Adrenal gland (tissue), 5 donors: ENCODE results near the gene ANKRD42.

Experiments used
- POLR2A ChIP-seq, 2 donors: fragments of 450-650 bp; IDR thresholded peaks; one replicate each; pipeline ENCODE4 v1.6.1; 2017; ENCODE audit warnings: antibody characterized with exemption in 2 of 2, mild to moderate bottlenecking in 2 of 2, moderate library complexity in 1 of 2
- TF ChIP-seq, protein P1 (sequence below), 6 experiments: fragments of 450-650 bp in 4 of 6; fragments of 200-600 bp in 2 of 6; sonication (generic) in 1 of 6; IDR thresholded peaks; 1 replicate in 5 of 6; 2 replicates in 1 of 6; pipeline versions ENCODE4 v1.5.1 to v1.8.0; 2016 to 2021; ENCODE audit warnings: antibody characterized with exemption in 6 of 6, mild to moderate bottlenecking in 2 of 6, moderate library complexity in 1 of 6
- donor health status: DM: no; HTN: no; CAD: no.

DNA sequence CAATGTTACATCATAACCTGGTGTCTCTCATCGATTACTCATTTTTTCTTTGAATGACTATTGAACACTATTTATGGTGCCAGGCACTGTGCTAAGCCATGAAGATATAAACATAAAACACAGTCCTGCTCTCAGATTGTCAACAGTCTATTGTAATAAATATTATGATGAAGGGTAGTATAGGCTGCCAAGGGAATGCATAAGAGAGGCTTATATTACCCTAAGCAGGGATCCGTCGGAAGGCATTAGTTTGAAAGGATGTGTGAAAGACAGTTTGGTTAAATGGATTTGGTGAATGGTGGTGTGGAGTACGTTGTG lies 99.9 kb downstream of the ANKRD42 start:
- no peak for TF ChIP-seq POLR2A (IDR thresholded peaks at IDR 0.05)
- TF ChIP-seq, protein P1, sequence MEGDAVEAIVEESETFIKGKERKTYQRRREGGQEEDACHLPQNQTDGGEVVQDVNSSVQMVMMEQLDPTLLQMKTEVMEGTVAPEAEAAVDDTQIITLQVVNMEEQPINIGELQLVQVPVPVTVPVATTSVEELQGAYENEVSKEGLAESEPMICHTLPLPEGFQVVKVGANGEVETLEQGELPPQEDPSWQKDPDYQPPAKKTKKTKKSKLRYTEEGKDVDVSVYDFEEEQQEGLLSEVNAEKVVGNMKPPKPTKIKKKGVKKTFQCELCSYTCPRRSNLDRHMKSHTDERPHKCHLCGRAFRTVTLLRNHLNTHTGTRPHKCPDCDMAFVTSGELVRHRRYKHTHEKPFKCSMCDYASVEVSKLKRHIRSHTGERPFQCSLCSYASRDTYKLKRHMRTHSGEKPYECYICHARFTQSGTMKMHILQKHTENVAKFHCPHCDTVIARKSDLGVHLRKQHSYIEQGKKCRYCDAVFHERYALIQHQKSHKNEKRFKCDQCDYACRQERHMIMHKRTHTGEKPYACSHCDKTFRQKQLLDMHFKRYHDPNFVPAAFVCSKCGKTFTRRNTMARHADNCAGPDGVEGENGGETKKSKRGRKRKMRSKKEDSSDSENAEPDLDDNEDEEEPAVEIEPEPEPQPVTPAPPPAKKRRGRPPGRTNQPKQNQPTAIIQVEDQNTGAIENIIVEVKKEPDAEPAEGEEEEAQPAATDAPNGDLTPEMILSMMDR (IDR thresholded peaks at IDR 0.05) = no peak
